HUES64 (cell line): ENCODE data around the gene LHPP. TPM values are rescaled to one million over a fixed set of nuclear protein-coding genes. Genes with fewer than 3 reads are reported as not detected.
A peak's percentile ranks its signal among the peaks of the same experiment; 100 is the strongest.

Experiments
- H3K27ac ChIP-seq: 2 replicates; pipeline ENCODE4 v1.7.0; 2013; ENCODE audit warnings: low read depth, low read length, inconsistent platforms
- H3K27me3 ChIP-seq: 2 replicates; pipeline ENCODE4 v1.6.1; 2013; ENCODE audit warnings: mild to moderate bottlenecking, low read length; ENCODE audit not compliant: insufficient read depth
- H3K36me3 ChIP-seq: 2 replicates; pipeline ENCODE4 v1.6.1; 2013; ENCODE audit warnings: mild to moderate bottlenecking, low read length; ENCODE audit not compliant: insufficient read depth
- H3K4me1 ChIP-seq: 2 replicates; pipeline ENCODE4 v1.6.1; 2013; ENCODE audit warnings: mild to moderate bottlenecking, low read length, moderate library complexity; ENCODE audit not compliant: insufficient read depth
- H3K4me3 ChIP-seq: 2 replicates; pipeline ENCODE4 v1.5.1; 2013; ENCODE audit warnings: mild to moderate bottlenecking, low read length, moderate library complexity
- H3K9ac ChIP-seq: 2 replicates; pipeline ENCODE4 v1.6.1; 2013; ENCODE audit warnings: mild to moderate bottlenecking, low read depth, low read length
- H3K9me3 ChIP-seq: 2 replicates; pipeline ENCODE4 v1.6.1; 2013; ENCODE audit warnings: low read depth, low read length; ENCODE audit not compliant: insufficient read depth
- whole genome bisulfite sequencing: fragments of 150-250, 120-280 bp; methylation state at CpG from one replicate; pipeline ENCODE4 v1.1.7; 2013; ENCODE audit warnings: missing lambda C conversion rate; 5-methylcytosine and 5-hydroxymethylcytosine counted together
- polyA plus RNA-seq, 2 experiments: library from polyadenylated mRNA; stranded (reverse); fragments of 50-300 nt; gene quantifications; one replicate each; pipeline ENCODE4 v1.2.3, GENCODE V29; 2013

LHPP gene, protein sequence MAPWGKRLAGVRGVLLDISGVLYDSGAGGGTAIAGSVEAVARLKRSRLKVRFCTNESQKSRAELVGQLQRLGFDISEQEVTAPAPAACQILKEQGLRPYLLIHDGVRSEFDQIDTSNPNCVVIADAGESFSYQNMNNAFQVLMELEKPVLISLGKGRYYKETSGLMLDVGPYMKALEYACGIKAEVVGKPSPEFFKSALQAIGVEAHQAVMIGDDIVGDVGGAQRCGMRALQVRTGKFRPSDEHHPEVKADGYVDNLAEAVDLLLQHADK
- polyA plus RNA-seq (2013, experiment 1 of 2) = 13.3 TPM
- 19.1 TPM for polyA plus RNA-seq (2013, experiment 2 of 2)

DNA sequence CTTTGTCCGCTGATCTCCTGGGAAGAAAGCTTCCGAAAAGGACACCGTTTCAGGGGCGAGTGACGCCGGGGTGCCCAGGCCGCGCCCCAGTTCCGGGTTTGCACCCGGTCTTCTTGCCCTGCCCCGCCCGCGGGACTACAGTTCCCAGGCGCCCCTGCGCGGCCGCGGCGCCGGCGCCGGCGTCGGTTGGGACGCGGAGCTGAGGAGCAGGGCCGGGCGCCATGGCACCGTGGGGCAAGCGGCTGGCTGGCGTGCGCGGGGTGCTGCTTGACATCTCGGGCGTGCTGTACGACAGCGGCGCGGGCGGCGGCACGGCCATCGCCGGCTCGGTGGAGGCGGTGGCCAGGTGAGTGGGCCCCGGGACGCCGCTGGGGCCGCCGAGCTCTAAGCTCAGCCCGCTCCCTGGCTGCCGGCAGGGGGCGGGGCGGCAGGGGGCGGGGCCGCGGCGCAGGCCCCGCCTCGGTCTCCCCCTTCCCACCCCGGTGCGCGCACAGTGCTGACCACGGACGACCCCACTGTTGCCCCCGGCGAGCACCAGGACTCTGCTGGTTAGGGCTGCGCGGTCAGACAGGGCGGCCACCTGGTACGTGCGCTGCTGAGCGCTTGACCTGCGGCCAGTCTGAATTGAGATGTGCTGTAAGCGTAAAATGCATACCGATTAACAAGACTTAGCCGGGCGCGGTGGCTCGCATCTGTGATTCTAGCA lies at the start of gene LHPP:
Gene LHPP (plus strand): TSS at position 182 of the 706 bp plus-strand sequence. CDS start 40 bp downstream, at position 222.
- WGBS = 2% methylated on average over 81 of the region's 81 CpGs
- Histone ChIP-seq H3K27me3 (peaks cover 6% of the 10 kb centered on the region; the same call in 1 of the 2 replicates), H3K9ac (peak within 1 kb of the TSS; percentile 65), H3K4me1 (peaks cover 23% of the 10 kb centered on the region), H3K9me3 (no peaks in the 10 kb centered on the region), H3K4me3 (peak within 1 kb of the TSS; percentile 74), H3K36me3 (no peaks in the 10 kb centered on the region), H3K27ac (peak within 1 kb of the TSS; percentile 72; the same call in 1 of the 2 replicates)

- Histone ChIP-seq H3K4me1 (no peaks in the 10 kb centered on the region), H3K27me3 (peaks cover 7% of the 10 kb centered on the region; the same call in 1 of the 2 replicates), H3K36me3 (peaks cover 16% of the 10 kb centered on the region), H3K9me3 (no peaks in the 10 kb centered on the region), H3K4me3 (no peak overlapping the region), H3K9ac (no peak overlapping the region), H3K27ac (no peak overlapping the region)
- 92% methylated on average over 4 of the region's 4 CpGs for WGBS
Observed at GRCh38 chr10:124414076-124414475, 47.5 kb upstream of the LHPP start.

GRCh38 chr10:124415210-124415609 lies 46.4 kb upstream of the LHPP start:
- no peak overlapping the region for H3K4me3 ChIP-seq
- WGBS = 92% methylated on average over 2 of the region's 2 CpGs
- no peaks in the 10 kb centered on the region for H3K4me1 ChIP-seq
- no peaks in the 10 kb centered on the region for H3K9me3 ChIP-seq
- H3K9ac ChIP-seq = no peak overlapping the region
- H3K36me3 ChIP-seq = peaks cover 8% of the 10 kb centered on the region; the same call in 1 of the 2 replicates
- H3K27me3 ChIP-seq = peaks cover 16% of the 10 kb centered on the region; the same call in 1 of the 2 replicates
- no peak overlapping the region for H3K27ac ChIP-seq

GRCh38 chr10:124416733-124417132 lies 44.9 kb upstream of the LHPP start:
- no peaks in the 10 kb centered on the region for H3K9me3 ChIP-seq
- 88% methylated on average over 3 of the region's 6 CpGs for WGBS
- no peak overlapping the region; the same call in 1 of the 2 replicates for H3K4me3 ChIP-seq
- H3K36me3 ChIP-seq = no peaks in the 10 kb centered on the region
- peaks cover 31% of the 10 kb centered on the region; the same call in 1 of the 2 replicates for H3K27me3 ChIP-seq
- no peak overlapping the region for H3K27ac ChIP-seq
- no peaks in the 10 kb centered on the region for H3K4me1 ChIP-seq
- H3K9ac ChIP-seq = no peak overlapping the region

- H3K27ac ChIP-seq = no peak overlapping the region; the same call in 1 of the 2 replicates
- H3K4me1 ChIP-seq = no peaks in the 10 kb centered on the region
- 1% methylated on average over 62 of the region's 64 CpGs for WGBS
- peak overlapping the region; percentile 75 for H3K4me3 ChIP-seq
- peak overlapping the region; percentile 59 for H3K9ac ChIP-seq
- H3K9me3 ChIP-seq = no peaks in the 10 kb centered on the region
- no peaks in the 10 kb centered on the region for H3K36me3 ChIP-seq
- peaks cover 37% of the 10 kb centered on the region; the same call in 1 of the 2 replicates for H3K27me3 ChIP-seq
Observed at GRCh38 chr10:124417895-124418725, 43.5 kb upstream of the LHPP start.

DNA sequence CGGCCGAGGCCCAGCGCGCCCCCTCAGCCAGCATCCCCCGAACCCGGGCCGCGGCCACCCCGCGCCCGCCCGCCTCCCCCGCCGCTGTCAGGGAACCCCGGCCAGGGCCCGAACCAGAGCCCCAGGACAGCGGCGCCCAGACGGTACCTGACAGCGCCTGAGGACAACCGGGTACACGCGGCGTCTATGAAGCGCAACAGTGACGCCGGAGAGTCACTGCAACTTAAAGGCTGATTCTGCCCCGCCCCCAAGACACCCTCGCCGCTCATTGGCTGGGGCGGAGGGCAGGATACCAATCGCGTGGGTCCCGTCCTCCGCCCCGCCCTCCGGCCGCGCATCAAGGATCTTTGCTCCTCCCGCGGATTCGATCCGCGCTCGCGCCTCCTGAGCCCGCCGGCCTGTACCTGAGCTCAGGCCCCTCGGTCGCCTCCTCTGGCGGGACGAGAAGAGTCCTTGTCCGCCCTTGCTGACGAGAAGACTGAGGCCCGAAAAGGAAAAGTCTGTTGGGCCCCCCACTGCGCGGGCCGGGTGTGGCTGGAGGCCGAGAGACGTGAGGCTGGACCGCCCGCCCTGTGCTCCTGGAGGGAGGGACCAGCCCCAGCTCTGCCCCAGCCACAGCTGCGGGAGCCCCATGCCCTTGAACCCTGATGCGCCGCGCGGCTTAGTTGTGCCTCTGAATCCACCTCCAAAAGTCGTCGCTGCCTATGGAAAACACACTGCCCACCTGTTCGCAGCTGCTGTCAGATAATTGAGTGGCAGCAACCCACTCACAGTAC lies 42.7 kb upstream of the LHPP start, which contains the start of gene OAT:
Gene OAT (minus strand): TSS at position 198 of the 776 bp plus-strand sequence. CDS start 6,752 bp downstream, outside the sequence.
- Histone ChIP-seq H3K4me3 (peak within 1 kb of the TSS; percentile 75), H3K4me1 (0 out of 2 replicates have a peak, but pooled peaks cover 2% of the 10 kb centered on the region), H3K36me3 (no peaks in the 10 kb centered on the region), H3K9me3 (no peaks in the 10 kb centered on the region), H3K9ac (peak within 1 kb of the TSS; percentile 59), H3K27ac (peak within 1 kb of the TSS; percentile 59; the same call in 1 of the 2 replicates), H3K27me3 (peaks cover 37% of the 10 kb centered on the region; the same call in 1 of the 2 replicates)
- 4% methylated on average over 70 of the region's 70 CpGs for WGBS

DNA sequence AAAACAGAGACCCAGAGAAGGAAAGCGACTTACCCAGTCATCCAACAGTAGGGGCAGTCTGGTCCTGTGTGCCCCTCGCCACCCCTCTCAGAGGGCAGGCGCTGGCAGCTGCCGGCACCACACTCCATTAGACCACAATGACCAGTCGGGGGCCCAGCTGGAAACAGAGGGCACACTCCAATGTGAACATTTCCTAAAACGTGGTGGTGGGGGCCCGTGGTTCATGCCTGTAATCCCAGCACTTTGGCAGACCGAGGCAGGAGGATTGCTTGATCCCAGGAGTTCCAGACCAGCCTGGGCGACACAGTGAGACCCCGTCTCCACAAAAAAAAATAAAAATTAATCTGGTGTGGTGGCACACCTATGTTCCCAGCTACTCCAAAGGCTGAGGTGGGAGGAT lies 42.0 kb upstream of the LHPP start:
- H3K36me3 ChIP-seq = no peaks in the 10 kb centered on the region
- WGBS = 88% methylated on average over 10 of the region's 10 CpGs
- 0 out of 2 replicates have a peak, but pooled peaks cover 7% of the 10 kb centered on the region for H3K4me1 ChIP-seq
- H3K27ac ChIP-seq = no peak overlapping the region
- no peaks in the 10 kb centered on the region for H3K9me3 ChIP-seq
- peaks cover 37% of the 10 kb centered on the region; the same call in 1 of the 2 replicates for H3K27me3 ChIP-seq
- H3K9ac ChIP-seq = no peak overlapping the region
- peak overlapping the region; percentile 75; the same call in 1 of the 2 replicates for H3K4me3 ChIP-seq

GRCh38 chr10:124420254-124420653 lies 41.4 kb upstream of the LHPP start:
- 100% methylated on average over 1 of the region's 1 CpG for WGBS
- Histone ChIP-seq H3K4me3 (no peak overlapping the region), H3K9me3 (no peaks in the 10 kb centered on the region), H3K36me3 (no peaks in the 10 kb centered on the region), H3K27ac (no peak overlapping the region), H3K27me3 (peaks cover 37% of the 10 kb centered on the region; the same call in 1 of the 2 replicates), H3K9ac (no peak overlapping the region), H3K4me1 (0 out of 2 replicates have a peak, but pooled peaks cover 7% of the 10 kb centered on the region)

GRCh38 chr10:124422742-124423141 lies 38.9 kb upstream of the LHPP start:
- Histone ChIP-seq H3K27me3 (peaks cover 32% of the 10 kb centered on the region; the same call in 1 of the 2 replicates), H3K4me1 (0 out of 2 replicates have a peak, but pooled peaks cover 7% of the 10 kb centered on the region)
- 91% methylated on average over 12 of the region's 12 CpGs for WGBS

GRCh38 chr10:124423813-124424212 lies 37.8 kb upstream of the LHPP start:
- peaks cover 30% of the 10 kb centered on the region; the same call in 1 of the 2 replicates for H3K27me3 ChIP-seq
- no peaks in the 10 kb centered on the region for H3K9me3 ChIP-seq
- 83% methylated on average over 5 of the region's 5 CpGs for WGBS
- no peak overlapping the region for H3K27ac ChIP-seq
- H3K4me3 ChIP-seq = no peak overlapping the region
- H3K9ac ChIP-seq = no peak overlapping the region
- 0 out of 2 replicates have a peak, but pooled peaks cover 10% of the 10 kb centered on the region for H3K4me1 ChIP-seq
- no peaks in the 10 kb centered on the region for H3K36me3 ChIP-seq

More at GRCh38 chr10:124422742-124423141, 38.9 kb upstream of the LHPP start:
- Histone ChIP-seq H3K9ac (no peak overlapping the region), H3K27ac (no peak overlapping the region), H3K36me3 (no peaks in the 10 kb centered on the region), H3K4me3 (no peak overlapping the region), H3K9me3 (no peaks in the 10 kb centered on the region)
